ENCODE measurements around the gene RNU7-1.

Gene RNU7-1

DNA sequence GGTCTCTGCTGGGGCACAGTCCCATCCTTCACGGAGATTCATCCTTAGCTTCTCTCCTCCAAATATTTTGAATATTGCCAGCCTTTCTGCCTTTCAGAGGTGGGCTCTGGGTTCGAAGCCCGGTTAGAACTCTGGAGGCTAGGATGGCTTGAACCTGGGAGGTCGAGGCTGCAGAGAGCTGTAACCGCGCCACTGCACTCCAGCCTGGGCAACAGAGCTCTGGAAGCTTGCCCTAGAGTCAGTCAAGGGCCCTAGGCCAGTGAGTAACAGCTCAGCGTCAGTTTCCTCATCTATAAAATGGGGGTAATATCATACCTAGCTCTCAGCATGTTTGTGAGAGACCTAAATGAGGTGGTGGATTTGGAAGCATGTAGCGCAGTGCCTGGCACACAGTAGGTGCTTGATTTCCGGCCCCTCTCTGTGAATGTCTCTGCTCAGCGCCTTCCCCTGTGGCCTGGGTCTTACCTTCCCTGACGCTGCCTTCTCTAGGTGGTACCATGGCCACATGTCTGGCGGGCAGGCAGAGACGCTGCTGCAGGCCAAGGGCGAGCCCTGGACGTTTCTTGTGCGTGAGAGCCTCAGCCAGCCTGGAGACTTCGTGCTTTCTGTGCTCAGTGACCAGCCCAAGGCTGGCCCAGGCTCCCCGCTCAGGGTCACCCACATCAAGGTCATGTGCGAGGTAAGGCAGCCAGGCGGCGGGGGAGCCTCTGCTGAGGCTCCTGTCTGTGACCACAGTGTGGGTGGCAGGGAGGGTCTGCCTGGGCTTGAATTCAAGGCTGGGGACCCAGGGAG, 10.9 kb downstream of the RNU7-1 start:
- no peak for ATAC-seq

GRCh38 chr12:6955108-6956020, 11.7 kb downstream of the RNU7-1 start:
- no peak for ATAC-seq

- no peak for ATAC-seq
Measured at GRCh38 chr12:6956021-6956727, 12.6 kb downstream of the RNU7-1 start.

- ATAC-seq, result no peak
Measured at GRCh38 chr12:6957151-6957701, 13.6 kb downstream of the RNU7-1 start.

- no peak for ATAC-seq
Measured at GRCh38 chr12:6957741-6958608, 14.4 kb downstream of the RNU7-1 start.

DNA sequence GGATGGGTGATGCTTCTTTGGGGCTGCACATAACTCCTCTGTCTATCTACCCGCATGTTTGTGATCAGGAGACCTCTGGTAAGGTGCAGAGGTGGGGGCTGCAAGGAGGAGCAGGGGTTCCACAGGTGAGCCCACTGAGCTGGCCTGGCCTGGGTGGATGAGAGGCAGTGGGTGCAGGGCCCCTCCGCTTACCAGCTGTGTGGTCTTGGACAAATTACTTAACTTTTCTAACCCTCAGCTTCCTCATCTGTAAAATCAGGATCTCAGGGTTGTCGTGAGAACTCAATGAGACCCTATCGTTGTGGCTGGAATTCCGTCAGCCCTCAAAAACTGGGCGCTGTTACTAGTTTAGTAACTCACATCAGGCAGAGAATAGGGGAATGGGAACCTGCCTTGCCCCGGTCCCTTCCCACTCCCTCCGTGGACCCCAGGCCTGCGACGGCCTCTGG, 15.0 kb downstream of the RNU7-1 start:
- no peak for ATAC-seq

GRCh38 chr12:6959058-6959804, 15.6 kb downstream of the RNU7-1 start:
- ATAC-seq, result peak; percentile 44

GRCh38 chr12:6959805-6960592, 16.4 kb downstream of the RNU7-1 start:
- no peak for ATAC-seq

GRCh38 chr12:6960593-6961277, 17.1 kb downstream of the RNU7-1 start:
- ATAC-seq, result peak in 1 of 2 donors; percentile 3

DNA sequence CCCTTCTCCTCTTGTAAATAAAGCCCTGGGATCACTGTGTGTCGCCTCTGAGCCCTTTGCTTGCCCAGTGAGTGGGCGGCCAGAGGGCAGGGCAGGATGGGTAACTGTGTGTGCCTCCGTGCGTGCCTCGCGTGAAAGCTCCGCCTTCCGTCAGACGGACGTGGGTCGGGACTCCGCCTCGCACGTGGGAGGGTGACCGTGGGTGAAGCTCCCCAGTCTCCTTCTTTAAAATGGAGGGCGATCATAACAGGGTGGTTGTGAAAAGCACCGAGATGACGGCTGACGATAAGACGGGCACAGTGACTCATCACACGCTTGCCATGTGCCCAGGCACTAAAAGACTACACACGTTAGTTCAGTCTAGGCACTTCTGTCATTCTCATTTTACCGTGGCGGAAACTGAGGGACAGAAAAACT, 17.7 kb downstream of the RNU7-1 start:
- peak; percentile 80 to 83 for ATAC-seq

GRCh38 chr12:6961695-6962284, 18.2 kb downstream of the RNU7-1 start:
- ATAC-seq, result peak; percentile 39 to 47

DNA sequence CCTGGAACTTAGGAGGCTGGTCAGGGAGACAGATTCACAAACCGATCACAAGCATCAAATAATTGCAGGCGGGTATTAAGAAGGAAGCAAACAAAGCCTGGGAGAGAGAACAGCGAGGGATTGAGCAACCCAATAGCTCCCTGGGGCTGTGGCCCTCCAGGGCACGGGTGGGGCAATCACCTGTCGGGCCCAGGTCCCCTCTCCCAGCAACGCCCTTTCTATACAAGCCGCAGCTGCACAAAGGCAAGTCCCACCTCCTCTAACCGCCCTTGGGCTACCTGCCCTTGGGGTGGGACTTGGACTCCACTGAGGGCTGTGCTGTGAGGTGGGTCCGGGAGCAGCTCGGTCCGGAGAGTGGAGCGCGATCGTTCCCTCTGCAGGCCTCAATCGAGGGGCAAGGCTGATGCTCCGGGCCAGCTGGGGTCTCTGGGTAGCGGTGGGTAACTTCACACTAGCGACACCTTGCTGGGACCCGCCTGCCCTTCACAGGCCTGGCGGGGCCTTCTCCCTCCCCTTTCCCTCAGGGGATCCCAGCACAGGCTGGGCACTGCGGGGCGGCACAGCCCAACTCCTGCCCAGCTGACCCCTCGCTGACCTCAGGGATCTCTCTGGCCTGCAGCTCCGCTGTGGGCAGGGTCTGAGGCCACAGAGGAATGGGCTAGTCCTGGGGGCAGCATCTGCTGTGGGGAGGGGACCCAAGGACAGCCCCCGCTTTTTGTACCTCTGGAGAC, 18.8 kb downstream of the RNU7-1 start:
- no peak for ATAC-seq

DNA sequence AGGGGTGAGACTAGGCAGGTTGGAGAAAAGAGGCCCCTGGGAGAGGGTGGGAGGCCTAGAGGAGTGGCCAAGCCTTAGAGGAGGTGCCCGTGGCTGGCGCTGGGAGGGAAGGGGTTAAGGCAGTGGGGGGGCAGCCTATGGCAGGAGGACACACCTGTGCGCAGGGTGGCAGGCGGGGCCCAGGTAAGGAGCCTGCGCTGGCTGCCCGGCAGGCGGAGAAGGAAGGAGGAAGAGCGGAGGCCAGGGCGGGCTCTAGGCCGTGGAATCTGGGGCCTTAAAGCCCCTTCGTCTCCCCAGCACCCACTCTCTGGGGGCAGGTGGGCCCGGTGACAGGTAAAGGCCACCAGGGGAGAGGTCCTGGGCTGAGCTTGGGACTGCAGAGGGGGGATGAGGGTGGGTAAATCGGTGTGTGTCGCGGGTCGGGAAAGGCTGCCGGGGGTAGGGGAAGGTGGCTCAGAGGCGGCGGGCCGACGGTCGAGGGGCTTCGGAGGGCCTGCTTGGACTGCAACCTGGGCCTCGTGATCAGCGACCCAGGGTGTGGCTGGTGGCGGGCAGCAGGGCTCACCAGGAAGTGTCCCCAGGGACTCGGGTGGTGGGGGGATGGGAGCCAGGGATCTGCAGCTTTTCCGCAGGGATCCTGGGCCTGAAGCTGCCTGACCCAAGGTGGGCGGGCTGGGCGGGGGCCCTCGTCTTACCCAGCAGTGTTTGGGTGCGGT, 19.6 kb downstream of the RNU7-1 start:
- no peak for ATAC-seq

DNA sequence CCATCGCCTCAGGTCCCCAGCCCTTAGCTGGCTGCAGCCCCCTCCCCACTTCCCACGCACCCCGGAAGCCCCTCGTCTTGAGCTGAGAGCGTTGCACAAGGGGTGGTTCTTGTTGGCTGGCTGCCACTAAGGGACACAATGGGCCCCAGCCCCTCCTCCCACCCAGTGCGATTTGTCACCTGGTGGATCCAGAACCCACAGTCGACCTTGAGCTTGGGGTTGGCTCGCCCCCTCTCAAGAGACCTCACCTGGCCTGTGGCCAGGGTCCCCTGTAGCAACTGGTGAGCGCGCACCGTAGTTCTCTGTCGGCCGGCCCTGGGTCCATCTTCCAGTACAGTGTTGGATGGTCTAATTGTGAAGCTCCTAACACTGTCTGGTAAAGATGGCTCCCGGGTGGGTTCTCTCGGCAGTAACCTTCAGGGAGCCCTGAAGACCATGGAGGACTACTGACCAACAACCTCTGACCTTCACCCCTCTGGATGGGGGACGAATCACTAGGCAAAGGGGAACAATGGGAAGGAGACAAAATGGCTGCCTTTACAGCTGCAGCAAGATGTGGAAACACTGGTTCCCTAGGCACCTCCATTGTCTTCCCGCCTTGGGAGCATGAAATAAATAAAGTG, 20.3 kb downstream of the RNU7-1 start:
- ATAC-seq, result no peak

- no peak for ATAC-seq
Measured at GRCh38 chr12:6964605-6965025, 21.0 kb downstream of the RNU7-1 start.

GRCh38 chr12:6965026-6965661, 21.5 kb downstream of the RNU7-1 start:
- ATAC-seq, result peak; percentile 37 to 46

DNA sequence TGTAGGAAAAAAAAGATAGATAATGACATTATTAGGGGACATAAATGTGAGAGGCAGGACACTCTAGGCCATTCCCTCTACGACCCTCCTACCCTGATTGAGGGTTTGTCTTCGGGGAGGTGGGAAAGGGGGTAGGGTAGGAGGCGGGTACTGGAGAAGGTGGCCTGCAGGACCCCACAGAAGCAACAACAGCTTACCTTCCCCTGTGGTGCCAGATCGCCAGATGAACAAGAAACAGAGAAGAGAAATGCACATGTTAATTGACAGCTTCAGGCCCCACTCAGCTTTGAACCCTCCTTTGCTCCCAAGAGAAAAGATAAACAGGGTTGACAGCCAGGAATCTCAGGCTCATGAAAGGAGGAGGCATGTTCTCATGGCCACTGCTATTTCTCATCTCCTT, 22.1 kb downstream of the RNU7-1 start:
- ATAC-seq, result no peak
